HEK293 (cell line): Measurements from ENCODE around the gene HNRNPUL2.

ENCODE experiments used
- CTCF ChIA-PET: fragments of 350-600 bp; formaldehyde crosslinking; extraction: SDS; loops from one replicate; lab custom pipeline; 2021; ENCODE audit warnings: antibody characterized with exemption; lab: Yijun Ruan, JAX
- POLR2A ChIA-PET: fragments of 300-600 bp; formaldehyde crosslinking; extraction: SDS; loops from one replicate; lab custom pipeline; 2020; ENCODE audit warnings: antibody characterized with exemption, inconsistent platforms; lab: Yijun Ruan, JAX
- H3K27ac ChIP-seq: fragments of 200-500 bp; sonication (Bioruptor generic); 2 replicates; pipeline ENCODE4 v1.5.1; 2014; ENCODE audit warnings: low read depth, low read length, control low read depth, inconsistent platforms; ENCODE audit errors: extremely low read depth
- H3K36me3 ChIP-seq, 2 experiments: fragments of 200-500 bp in 1 of 2; sonication (Bioruptor generic) in 1 of 2; 1 replicate in 1 of 2; 2 replicates in 1 of 2; pipeline ENCODE4 v1.5.1; 2014 to 2017; ENCODE audit warnings: inconsistent platforms in 2 of 2, low read length in 2 of 2; ENCODE audit not compliant: control insufficient read depth in 2 of 2, insufficient read depth in 1 of 2
- H3K4me1 ChIP-seq: fragments of 200-500 bp; sonication (Bioruptor generic); 2 replicates; pipeline ENCODE4 v1.5.1; 2014; ENCODE audit warnings: mild to moderate bottlenecking, low read length, inconsistent platforms; ENCODE audit not compliant: control insufficient read depth, insufficient read depth
- H3K4me3 ChIP-seq: 2 replicates; pipeline ENCODE4 v1.5.1; 2011; ENCODE audit warnings: low read depth, mild to moderate bottlenecking, control low read depth, low read length, moderate library complexity
- H3K9me3 ChIP-seq: fragments of 200-500 bp; sonication (Bioruptor generic); 2 replicates; pipeline ENCODE4 v1.5.1; 2014; ENCODE audit warnings: low read depth, low read length, inconsistent platforms; ENCODE audit not compliant: control insufficient read depth, insufficient read depth
- HOXA7 ChIP-seq: sonication (generic); formaldehyde crosslinking; IDR thresholded peaks from 2 replicates; pipeline ENCODE4 v1.8.1; 2022; ENCODE audit warnings: missing genetic modification reagents, borderline replicate concordance
- KLF1 ChIP-seq: fragments of 450-650 bp; formaldehyde crosslinking; IDR thresholded peaks from 2 replicates; pipeline ENCODE4 v1.5.1; 2016; ENCODE audit warnings: missing biosample characterization, missing genetic modification characterization
- MYNN ChIP-seq: fragments of 450-650 bp; formaldehyde crosslinking; IDR thresholded peaks from 2 replicates; pipeline ENCODE4 v1.5.1; 2016; ENCODE audit warnings: missing biosample characterization, missing genetic modification characterization, borderline replicate concordance
- PRDM1 ChIP-seq: fragments of 450-650 bp; formaldehyde crosslinking; IDR thresholded peaks from 2 replicates; pipeline ENCODE4; 2016; ENCODE audit warnings: missing biosample characterization, missing genetic modification characterization
- ZFP69B ChIP-seq: fragments of 450-650 bp; formaldehyde crosslinking; IDR thresholded peaks from 2 replicates; pipeline ENCODE4 v1.5.1; 2016; ENCODE audit warnings: missing biosample characterization, missing genetic modification characterization
- ZNF157 ChIP-seq: fragments of 450-650 bp; formaldehyde crosslinking; IDR thresholded peaks from 2 replicates; pipeline ENCODE4 v1.5.1; 2016; ENCODE audit warnings: missing biosample characterization, missing genetic modification characterization
- ZNF23 ChIP-seq: fragments of 450-650 bp; formaldehyde crosslinking; IDR thresholded peaks from 2 replicates; pipeline ENCODE4 v1.5.1; 2016; ENCODE audit warnings: missing biosample characterization, missing genetic modification characterization, borderline replicate concordance
- ZNF266 ChIP-seq: fragments of 450-650 bp; formaldehyde crosslinking; IDR thresholded peaks from 2 replicates; pipeline ENCODE4 v1.5.1; 2016; ENCODE audit warnings: missing biosample characterization, missing genetic modification characterization, low read depth
- ZNF274 ChIP-seq, 2 experiments: fragments of 200-500 bp in 1 of 2; fragments of 450-650 bp in 1 of 2; sonication (Bioruptor generic) in 1 of 2; formaldehyde crosslinking in 1 of 2; IDR thresholded peaks; 2 replicates each; pipeline versions ENCODE4 v1.5.1 to v1.6.1; 2014 to 2016; ENCODE audit warnings: borderline replicate concordance in 1 of 2, inconsistent platforms in 1 of 2, low read length in 1 of 2, missing biosample characterization in 1 of 2, missing genetic modification characterization in 1 of 2
- ZNF48 ChIP-seq: fragments of 450-650 bp; formaldehyde crosslinking; IDR thresholded peaks from 2 replicates; pipeline ENCODE4 v1.5.1; 2016; ENCODE audit warnings: missing biosample characterization, missing genetic modification characterization
- TF ChIP-seq, protein P1 (sequence below): fragments of 450-650 bp; formaldehyde crosslinking; IDR thresholded peaks from 2 replicates; pipeline ENCODE4 v1.5.1; 2017; ENCODE audit warnings: missing biosample characterization, missing genetic modification characterization
- TF ChIP-seq, protein P2 (sequence below): fragments of 450-650 bp; formaldehyde crosslinking; IDR thresholded peaks from 2 replicates; pipeline ENCODE4 v1.5.1; 2016; ENCODE audit warnings: missing biosample characterization, missing genetic modification characterization
- TF ChIP-seq, protein P3 (sequence below): fragments of 450-650 bp; formaldehyde crosslinking; IDR thresholded peaks from 2 replicates; pipeline ENCODE4 v1.5.1; 2016; ENCODE audit warnings: missing biosample characterization, missing genetic modification characterization
- TF ChIP-seq, protein P4 (sequence below): fragments of 450-650 bp; formaldehyde crosslinking; IDR thresholded peaks from 2 replicates; pipeline ENCODE4 v1.5.1; 2017; ENCODE audit warnings: missing biosample characterization, missing genetic modification characterization

Gene HNRNPUL2

DNA sequence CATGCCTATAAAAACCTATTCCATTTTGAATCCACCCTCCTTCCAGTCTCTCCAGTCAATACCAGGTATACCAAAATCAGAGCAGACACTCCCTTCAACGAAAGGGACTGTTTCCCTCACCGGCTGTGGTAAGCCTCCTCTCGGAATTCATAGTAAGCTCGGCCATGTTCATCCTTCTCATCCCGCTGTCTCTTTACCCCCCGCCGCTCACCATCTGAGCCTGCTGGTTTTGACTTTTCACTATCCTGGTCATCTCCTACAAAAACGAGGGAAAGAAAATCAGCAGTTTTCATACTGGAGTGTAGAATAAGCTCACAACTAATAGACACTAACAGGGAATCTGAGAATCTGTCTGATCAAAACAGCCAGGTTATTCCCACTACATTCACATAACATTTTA is 3.1 kb downstream of the HNRNPUL2 start:
- H3K9me3 ChIP-seq = no peaks in the 10 kb centered on the region
- TF ChIP-seq, protein P1, sequence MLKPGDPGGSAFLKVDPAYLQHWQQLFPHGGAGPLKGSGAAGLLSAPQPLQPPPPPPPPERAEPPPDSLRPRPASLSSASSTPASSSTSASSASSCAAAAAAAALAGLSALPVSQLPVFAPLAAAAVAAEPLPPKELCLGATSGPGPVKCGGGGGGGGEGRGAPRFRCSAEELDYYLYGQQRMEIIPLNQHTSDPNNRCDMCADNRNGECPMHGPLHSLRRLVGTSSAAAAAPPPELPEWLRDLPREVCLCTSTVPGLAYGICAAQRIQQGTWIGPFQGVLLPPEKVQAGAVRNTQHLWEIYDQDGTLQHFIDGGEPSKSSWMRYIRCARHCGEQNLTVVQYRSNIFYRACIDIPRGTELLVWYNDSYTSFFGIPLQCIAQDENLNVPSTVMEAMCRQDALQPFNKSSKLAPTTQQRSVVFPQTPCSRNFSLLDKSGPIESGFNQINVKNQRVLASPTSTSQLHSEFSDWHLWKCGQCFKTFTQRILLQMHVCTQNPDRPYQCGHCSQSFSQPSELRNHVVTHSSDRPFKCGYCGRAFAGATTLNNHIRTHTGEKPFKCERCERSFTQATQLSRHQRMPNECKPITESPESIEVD = no peak
- peak; percentile 38; the same call in 1 of the 2 replicates for TF ChIP-seq PRDM1
- ChIA-PET POLR2A (interaction anchor here (1.1 to 10.0 kb wide), 7 partner anchors 15 to 133 kb away, joined by 3 to 137 read pairs (median 5); partner anchors contain the start of genes BSCL2, GNG3, POLR2G and TUT1), CTCF (interaction anchor here (0.6 to 1.6 kb wide), 7 partner anchors 18 to 991 kb away, joined by 3 to 6 read pairs (median 4); no protein-coding TSS in a partner anchor)
- no peak overlapping the region; the same call in 1 of the 2 replicates for H3K27ac ChIP-seq
- peaks cover 21 to 70% of the 10 kb centered on the region in 2 experiments; a peak in 2 of 3 replicates for H3K36me3 ChIP-seq
- peak overlapping the region; percentile 93 for H3K4me3 ChIP-seq
- no peaks in the 10 kb centered on the region for H3K4me1 ChIP-seq

DNA sequence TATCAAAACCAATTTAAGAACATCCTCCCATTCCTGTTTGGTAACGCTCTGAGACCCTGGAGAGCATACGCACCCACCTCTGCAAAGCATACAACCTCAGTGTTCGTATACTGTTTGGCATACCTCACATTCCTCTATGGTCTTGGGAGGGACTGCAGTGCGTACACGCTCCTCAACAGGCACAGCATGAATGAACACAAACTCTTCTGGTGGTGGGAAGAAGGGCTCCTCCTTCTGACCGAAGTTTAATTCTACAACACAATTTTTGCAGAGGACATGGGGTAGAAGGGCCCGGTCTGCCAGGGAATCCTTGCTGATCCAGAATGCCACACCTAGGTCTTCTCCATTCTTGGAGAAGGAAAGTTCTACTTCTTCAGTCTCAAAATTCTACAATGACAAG is 5.3 kb downstream of the HNRNPUL2 start:
- Histone ChIP-seq H3K27ac (no peak overlapping the region), H3K36me3 (peaks cover 38 to 90% of the 10 kb centered on the region in 2 experiments), H3K9me3 (no peaks in the 10 kb centered on the region), H3K4me1 (no peaks in the 10 kb centered on the region), H3K4me3 (no peak overlapping the region)
- ChIA-PET CTCF (interaction anchor here (0.6 kb wide), 1 partner anchor 14 kb away, joined by 4 read pairs; no protein-coding TSS in a partner anchor), POLR2A (no interaction called here)
- no peak for TF ChIP-seq ZNF23
- TF ChIP-seq, protein P2, sequence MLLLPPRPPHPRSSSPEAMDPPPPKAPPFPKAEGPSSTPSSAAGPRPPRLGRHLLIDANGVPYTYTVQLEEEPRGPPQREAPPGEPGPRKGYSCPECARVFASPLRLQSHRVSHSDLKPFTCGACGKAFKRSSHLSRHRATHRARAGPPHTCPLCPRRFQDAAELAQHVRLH (tag by site-specific recombination) = no peak
- TF ChIP-seq ZNF274 (IDR thresholded peaks at IDR 0.05; ENCODE audit: low read length) = no peak
- no peak for TF ChIP-seq ZNF274 (tag by site-specific recombination; IDR thresholded peaks at IDR 0.05; ENCODE audit: borderline replicate concordance)
- no peak for TF ChIP-seq KLF1 (tag by site-specific recombination)
- TF ChIP-seq, protein P3, sequence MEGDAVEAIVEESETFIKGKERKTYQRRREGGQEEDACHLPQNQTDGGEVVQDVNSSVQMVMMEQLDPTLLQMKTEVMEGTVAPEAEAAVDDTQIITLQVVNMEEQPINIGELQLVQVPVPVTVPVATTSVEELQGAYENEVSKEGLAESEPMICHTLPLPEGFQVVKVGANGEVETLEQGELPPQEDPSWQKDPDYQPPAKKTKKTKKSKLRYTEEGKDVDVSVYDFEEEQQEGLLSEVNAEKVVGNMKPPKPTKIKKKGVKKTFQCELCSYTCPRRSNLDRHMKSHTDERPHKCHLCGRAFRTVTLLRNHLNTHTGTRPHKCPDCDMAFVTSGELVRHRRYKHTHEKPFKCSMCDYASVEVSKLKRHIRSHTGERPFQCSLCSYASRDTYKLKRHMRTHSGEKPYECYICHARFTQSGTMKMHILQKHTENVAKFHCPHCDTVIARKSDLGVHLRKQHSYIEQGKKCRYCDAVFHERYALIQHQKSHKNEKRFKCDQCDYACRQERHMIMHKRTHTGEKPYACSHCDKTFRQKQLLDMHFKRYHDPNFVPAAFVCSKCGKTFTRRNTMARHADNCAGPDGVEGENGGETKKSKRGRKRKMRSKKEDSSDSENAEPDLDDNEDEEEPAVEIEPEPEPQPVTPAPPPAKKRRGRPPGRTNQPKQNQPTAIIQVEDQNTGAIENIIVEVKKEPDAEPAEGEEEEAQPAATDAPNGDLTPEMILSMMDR = 0 out of 2 replicates have a peak, but pooled peaks have one; percentile 8
- peak; percentile 95 for TF ChIP-seq ZNF157 (tag by site-specific recombination)

DNA sequence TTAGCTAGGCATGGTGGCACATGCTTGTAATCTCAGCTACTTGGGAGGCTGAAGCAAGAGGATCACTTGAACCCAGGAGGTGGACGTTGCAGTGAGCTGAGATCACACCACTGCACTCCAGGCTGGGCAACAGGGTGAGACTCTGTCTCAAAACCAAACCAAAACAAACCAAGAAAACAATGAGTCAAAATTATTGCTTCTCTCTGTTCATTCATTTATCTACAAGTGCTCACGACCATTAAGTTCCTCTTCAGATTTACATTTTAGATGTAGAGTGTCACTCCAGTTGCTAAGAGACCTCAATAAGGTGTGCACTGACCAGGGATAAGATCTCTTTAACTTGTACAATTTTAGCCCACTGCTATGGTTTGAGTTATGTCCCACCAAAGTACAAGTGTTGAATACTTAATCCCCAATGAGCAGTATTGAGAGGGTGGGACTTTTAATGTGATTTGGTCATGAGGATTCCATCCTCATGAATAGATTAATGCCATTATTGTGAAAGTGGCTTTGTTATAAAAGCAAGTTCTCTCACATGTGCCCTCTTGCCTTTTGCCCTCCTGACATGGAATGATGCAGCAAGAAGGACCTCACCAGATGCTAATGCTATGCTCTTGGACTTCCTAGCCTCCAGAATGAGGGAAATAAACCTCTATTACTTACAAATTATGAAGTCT is 7.8 kb downstream of the HNRNPUL2 start:
- POLR2A ChIA-PET = interaction anchor here (1.9 to 2.8 kb wide), 3 partner anchors 8 to 34 kb away, joined by 4 to 16 read pairs (median 5); partner anchors contain the start of genes HNRNPUL2 and ZBTB3
- CTCF ChIA-PET = no interaction called here
- peaks cover 45 to 98% of the 10 kb centered on the region in 2 experiments for H3K36me3 ChIP-seq

More for the DNA sequence above, 7.8 kb downstream of the HNRNPUL2 start:
- no peaks in the 10 kb centered on the region for H3K4me1 ChIP-seq
- no peak overlapping the region for H3K4me3 ChIP-seq
- H3K9me3 ChIP-seq = no peaks in the 10 kb centered on the region
- H3K27ac ChIP-seq = no peak overlapping the region
- TF ChIP-seq MYNN (tag by site-specific recombination) (peak; percentile 74), ZNF48 (tag by site-specific recombination) (no peak), ZFP69B (tag by site-specific recombination) (no peak), HOXA7 (no peak), ZNF266 (tag by site-specific recombination) (no peak)
- TF ChIP-seq, protein P4, sequence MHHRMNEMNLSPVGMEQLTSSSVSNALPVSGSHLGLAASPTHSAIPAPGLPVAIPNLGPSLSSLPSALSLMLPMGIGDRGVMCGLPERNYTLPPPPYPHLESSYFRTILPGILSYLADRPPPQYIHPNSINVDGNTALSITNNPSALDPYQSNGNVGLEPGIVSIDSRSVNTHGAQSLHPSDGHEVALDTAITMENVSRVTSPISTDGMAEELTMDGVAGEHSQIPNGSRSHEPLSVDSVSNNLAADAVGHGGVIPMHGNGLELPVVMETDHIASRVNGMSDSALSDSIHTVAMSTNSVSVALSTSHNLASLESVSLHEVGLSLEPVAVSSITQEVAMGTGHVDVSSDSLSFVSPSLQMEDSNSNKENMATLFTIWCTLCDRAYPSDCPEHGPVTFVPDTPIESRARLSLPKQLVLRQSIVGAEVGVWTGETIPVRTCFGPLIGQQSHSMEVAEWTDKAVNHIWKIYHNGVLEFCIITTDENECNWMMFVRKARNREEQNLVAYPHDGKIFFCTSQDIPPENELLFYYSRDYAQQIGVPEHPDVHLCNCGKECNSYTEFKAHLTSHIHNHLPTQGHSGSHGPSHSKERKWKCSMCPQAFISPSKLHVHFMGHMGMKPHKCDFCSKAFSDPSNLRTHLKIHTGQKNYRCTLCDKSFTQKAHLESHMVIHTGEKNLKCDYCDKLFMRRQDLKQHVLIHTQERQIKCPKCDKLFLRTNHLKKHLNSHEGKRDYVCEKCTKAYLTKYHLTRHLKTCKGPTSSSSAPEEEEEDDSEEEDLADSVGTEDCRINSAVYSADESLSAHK (tag by site-specific recombination) = no peak
